Central memory CD8-positive, alpha-beta T cell (primary cell): Measurements from ENCODE around the gene CELSR2.

ENCODE experiments used
- ATAC-seq: fragments of 150-1000 bp; cut with Tn5 transposase; replicated peaks from 2 replicates; pipeline ENCODE4 v1.10.0; 2022; ENCODE audit warnings: mild to moderate bottlenecking, moderate FRiP score, moderate number of reproducible peaks; ENCODE audit not compliant: poor library complexity, severe bottlenecking; ENCODE audit errors: extremely low read depth
- DNase-seq, 2 donors: peaks; one replicate each; pipeline ENCODE4 v3.0.0; 2021; ENCODE audit warnings: low spot score in 2 of 2
- H3K27ac Mint-ChIP-seq: one replicate; pipeline ENCODE4 v1.8.0; 2022; ENCODE audit warnings: low read depth, mild to moderate bottlenecking, moderate library complexity, mixed read lengths
- H3K27me3 Mint-ChIP-seq: one replicate; pipeline ENCODE4 v1.8.0; 2022; ENCODE audit warnings: mixed read lengths
- H3K36me3 Mint-ChIP-seq: one replicate; pipeline ENCODE4 v1.8.0; 2022; ENCODE audit warnings: mild to moderate bottlenecking, moderate library complexity, mixed read lengths; ENCODE audit not compliant: insufficient read depth
- H3K4me1 Mint-ChIP-seq: one replicate; pipeline ENCODE4 v1.8.0; 2022; ENCODE audit warnings: mixed read lengths
- H3K4me3 Mint-ChIP-seq: one replicate; pipeline ENCODE4 v1.8.0; 2022; ENCODE audit warnings: mild to moderate bottlenecking, moderate library complexity, mixed read lengths
- H3K9me3 Mint-ChIP-seq: one replicate; pipeline ENCODE4 v1.8.0; 2022; ENCODE audit warnings: mixed read lengths

Gene CELSR2

GRCh38 chr1:109256971-109257681, 7.8 kb downstream of the CELSR2 start:
- Mint-ChIP-seq H3K9me3 (no peaks in the 10 kb centered on the region), H3K4me1 (peaks cover 49% of the 10 kb centered on the region), H3K36me3 (no peaks in the 10 kb centered on the region), H3K27me3 (no peaks in the 10 kb centered on the region), H3K4me3 (no peak overlapping the region), H3K27ac (no peak overlapping the region)
- no peak for ATAC-seq
- DNase-seq, result no peak

- Mint-ChIP-seq H3K4me3 (no peak overlapping the region), H3K4me1 (peaks cover 42% of the 10 kb centered on the region)
- ATAC-seq, result no peak
These were observed 8.5 kb downstream of the CELSR2 start for GRCh38 chr1:109257682-109258421.

GRCh38 chr1:109258481-109259466, 9.4 kb downstream of the CELSR2 start:
- ATAC-seq (no peak), DNase-seq (no peak)
- peaks cover 33% of the 10 kb centered on the region for H3K4me1 Mint-ChIP-seq
- H3K27ac Mint-ChIP-seq, result no peak overlapping the region
- H3K36me3 Mint-ChIP-seq, result peaks cover 2% of the 10 kb centered on the region
- no peaks in the 10 kb centered on the region for H3K27me3 Mint-ChIP-seq
- no peak overlapping the region for H3K4me3 Mint-ChIP-seq
- no peaks in the 10 kb centered on the region for H3K9me3 Mint-ChIP-seq

More at GRCh38 chr1:109257682-109258421, 8.5 kb downstream of the CELSR2 start:
- Mint-ChIP-seq H3K36me3 (no peaks in the 10 kb centered on the region), H3K27me3 (no peaks in the 10 kb centered on the region), H3K27ac (no peak overlapping the region), H3K9me3 (no peaks in the 10 kb centered on the region)
- no peak for DNase-seq

- Mint-ChIP-seq H3K4me3 (no peak overlapping the region), H3K4me1 (peaks cover 27% of the 10 kb centered on the region), H3K36me3 (peaks cover 2% of the 10 kb centered on the region), H3K27me3 (no peaks in the 10 kb centered on the region), H3K9me3 (no peaks in the 10 kb centered on the region), H3K27ac (no peak overlapping the region)
- DNase-seq, result no peak
- ATAC-seq, result no peak
These were observed 10.6 kb downstream of the CELSR2 start for GRCh38 chr1:109259674-109260557.

GRCh38 chr1:109261006-109261405, 11.7 kb downstream of the CELSR2 start:
- Mint-ChIP-seq H3K36me3 (peaks cover 2% of the 10 kb centered on the region), H3K27me3 (no peaks in the 10 kb centered on the region), H3K4me1 (peaks cover 16% of the 10 kb centered on the region), H3K4me3 (no peak overlapping the region), H3K27ac (no peak overlapping the region), H3K9me3 (no peaks in the 10 kb centered on the region)
- no peak for ATAC-seq
- DNase-seq, result no peak

GRCh38 chr1:109261578-109261977, 12.2 kb downstream of the CELSR2 start:
- H3K36me3 Mint-ChIP-seq, result peaks cover 2% of the 10 kb centered on the region
- no peak overlapping the region for H3K4me3 Mint-ChIP-seq
- ATAC-seq (no peak), DNase-seq (no peak)
- no peaks in the 10 kb centered on the region for H3K9me3 Mint-ChIP-seq
- peaks cover 13% of the 10 kb centered on the region for H3K4me1 Mint-ChIP-seq
- no peaks in the 10 kb centered on the region for H3K27me3 Mint-ChIP-seq
- H3K27ac Mint-ChIP-seq, result no peak overlapping the region

GRCh38 chr1:109262231-109263055, 13.1 kb downstream of the CELSR2 start:
- Mint-ChIP-seq H3K27ac (no peak overlapping the region), H3K4me3 (no peak overlapping the region), H3K27me3 (no peaks in the 10 kb centered on the region), H3K36me3 (peaks cover 2% of the 10 kb centered on the region), H3K4me1 (peaks cover 6% of the 10 kb centered on the region), H3K9me3 (no peaks in the 10 kb centered on the region)
- no peak for ATAC-seq
- DNase-seq, result no peak

GRCh38 chr1:109263234-109263596, 13.9 kb downstream of the CELSR2 start:
- Mint-ChIP-seq H3K27me3 (no peaks in the 10 kb centered on the region), H3K4me1 (no peaks in the 10 kb centered on the region), H3K36me3 (peaks cover 5% of the 10 kb centered on the region), H3K9me3 (no peaks in the 10 kb centered on the region), H3K4me3 (no peak overlapping the region), H3K27ac (peak overlapping the region; percentile 25)
- ATAC-seq, result no peak
- DNase-seq, result no peak

- DNase-seq (peak; percentile 55 to 75), ATAC-seq (peak; percentile 70)
- Mint-ChIP-seq H3K4me3 (no peak overlapping the region), H3K4me1 (no peaks in the 10 kb centered on the region), H3K9me3 (no peaks in the 10 kb centered on the region), H3K27me3 (no peaks in the 10 kb centered on the region), H3K27ac (peak overlapping the region; percentile 25), H3K36me3 (peaks cover 5% of the 10 kb centered on the region)
These were observed 14.4 kb downstream of the CELSR2 start for GRCh38 chr1:109263597-109264378.

GRCh38 chr1:109264379-109264755, 15.0 kb downstream of the CELSR2 start:
- ATAC-seq (no peak), DNase-seq (no peak)
- Mint-ChIP-seq H3K9me3 (no peaks in the 10 kb centered on the region), H3K27me3 (no peaks in the 10 kb centered on the region), H3K27ac (no peak overlapping the region), H3K4me1 (no peaks in the 10 kb centered on the region), H3K36me3 (peaks cover 5% of the 10 kb centered on the region), H3K4me3 (no peak overlapping the region)

- peaks cover 5% of the 10 kb centered on the region for H3K36me3 Mint-ChIP-seq
- no peak overlapping the region for H3K4me3 Mint-ChIP-seq
- no peak overlapping the region for H3K27ac Mint-ChIP-seq
- no peaks in the 10 kb centered on the region for H3K4me1 Mint-ChIP-seq
- no peaks in the 10 kb centered on the region for H3K27me3 Mint-ChIP-seq
- ATAC-seq, result no peak
- no peaks in the 10 kb centered on the region for H3K9me3 Mint-ChIP-seq
- DNase-seq, result no peak
These were observed 15.7 kb downstream of the CELSR2 start for GRCh38 chr1:109265016-109265415.
